AG04450 (cell line): ENCODE data around the gene NANOS1. TPM values are rescaled to one million over a fixed set of nuclear protein-coding genes. Genes with fewer than 3 reads are reported as not detected.

Source experiments
- CTCF ChIA-PET: fragments of 300-600, 350-600 bp; formaldehyde crosslinking; extraction: SDS; loops from one replicate; lab custom pipeline; 2022; ENCODE audit warnings: antibody characterized with exemption, inconsistent platforms; lab: Charles Lee
- POLR2A ChIA-PET: fragments of 350-600 bp; formaldehyde crosslinking; extraction: SDS; loops from one replicate; lab custom pipeline; 2021; ENCODE audit warnings: antibody characterized with exemption, inconsistent platforms; lab: Yijun Ruan, JAX
- DNase-seq: peaks from one replicate; pipeline ENCODE4 v3.0.0-alpha.2; 2011; ENCODE audit warnings: low read depth, low spot score
- H3K27ac ChIP-seq: one replicate; pipeline ENCODE4 v1.5.1; 2012; ENCODE audit warnings: low read depth, low read length, control low read depth
- H3K27me3 ChIP-seq: one replicate; pipeline ENCODE4 v1.6.0; 2012; ENCODE audit warnings: low read length; ENCODE audit not compliant: control insufficient read depth, insufficient read depth
- H3K4me3 ChIP-seq: 2 replicates; pipeline ENCODE4 v1.5.1; 2011; ENCODE audit warnings: mild to moderate bottlenecking, low read depth, low read length, control low read depth
- H3K9me3 ChIP-seq: 2 replicates; pipeline ENCODE4 v1.5.1; 2012; ENCODE audit warnings: low read length; ENCODE audit not compliant: control insufficient read depth, insufficient read depth
- CTCF ChIP-seq: IDR thresholded peaks from 2 replicates; pipeline ENCODE4 v1.5.1; 2011; ENCODE audit warnings: low read depth, low read length, control low read depth, inconsistent platforms
- polyA minus RNA-seq: library from RNA; depleted of rRNA, polyadenylated mRNA; stranded (reverse); fragments of >200 nt; gene quantifications from 2 replicates; pipeline ENCODE4 v1.2.3, GENCODE V29; 2011; rRNA and poly(A)+ RNA removed
- polyA plus RNA-seq: library from polyadenylated mRNA; depleted of rRNA; stranded (reverse); fragments of >200 nt; gene quantifications from 2 replicates; pipeline ENCODE4 v1.2.3, GENCODE V29; 2011; rRNA removed

The NANOS1 gene
- polyA plus RNA-seq (0.58 and 0.95 TPM in 2 replicates), polyA minus RNA-seq (0.13 and 0.32 TPM in 2 replicates)

GRCh38 chr10:119029613-119030420 is at the start of gene NANOS1:
TSS of gene NANOS1 (plus strand) at chr10:119029714. CDS start at chr10:119029802, 88 bp downstream.
- TF ChIP-seq CTCF, result no peak
- Histone ChIP-seq H3K27me3 (peaks cover 3% of the 10 kb centered on the region), H3K27ac (no peak within 1 kb of the TSS), H3K4me3 (peak within 1 kb of the TSS; percentile 54), H3K9me3 (no peaks in the 10 kb centered on the region)
- ChIA-PET CTCF (no interaction called here), POLR2A (interaction anchor here (1.4 to 2.5 kb wide), 3 partner anchors 23 to 275 kb away, joined by 3 to 9 read pairs (median 3); partner anchors contain the start of gene CACUL1)
- DNase-seq, result no peak

- CTCF ChIA-PET, result no interaction called here
- H3K4me3 ChIP-seq, result no peak overlapping the region
- peaks cover 3% of the 10 kb centered on the region for H3K27me3 ChIP-seq
- no peaks in the 10 kb centered on the region; the same call in 1 of the 2 replicates for H3K9me3 ChIP-seq
- TF ChIP-seq CTCF, result no peak
- H3K27ac ChIP-seq, result no peak overlapping the region
- no peak for DNase-seq
- POLR2A ChIA-PET, result no interaction called here
These were observed 49.2 kb upstream of the NANOS1 start for GRCh38 chr10:118980135-118980865.

GRCh38 chr10:118980870-118981269 is 48.6 kb upstream of the NANOS1 start:
- no peak for DNase-seq
- H3K27me3 ChIP-seq, result peaks cover 3% of the 10 kb centered on the region
- no peak for TF ChIP-seq CTCF
- ChIA-PET CTCF (no interaction called here), POLR2A (no interaction called here)
- H3K9me3 ChIP-seq, result no peaks in the 10 kb centered on the region; the same call in 1 of the 2 replicates
- H3K4me3 ChIP-seq, result no peak overlapping the region
- no peak overlapping the region for H3K27ac ChIP-seq

GRCh38 chr10:118981946-118982345 is 47.6 kb upstream of the NANOS1 start:
- no peak overlapping the region for H3K4me3 ChIP-seq
- DNase-seq, result no peak
- ChIA-PET CTCF (no interaction called here), POLR2A (no interaction called here)
- peaks cover 3% of the 10 kb centered on the region for H3K27me3 ChIP-seq
- no peak overlapping the region for H3K27ac ChIP-seq
- TF ChIP-seq CTCF, result no peak
- no peaks in the 10 kb centered on the region; the same call in 1 of the 2 replicates for H3K9me3 ChIP-seq
